ENCODE data around the gene GATA3. TPM values are rescaled to one million over a fixed set of nuclear protein-coding genes. Genes with fewer than 3 reads are reported as not detected.

The GATA3 gene
- total RNA-seq, 1 donor from 2014 or later, result 1.5 TPM

GRCh38 chr10:8051109-8051821 lies 3.2 kb upstream of the GATA3 start:
- no peak for DNase-seq (ENCODE audit: low spot score)

- no peak for DNase-seq (ENCODE audit: low spot score)
These were observed 2.6 kb upstream of the GATA3 start for GRCh38 chr10:8051851-8052257.

GRCh38 chr10:8052341-8052955 lies 2.0 kb upstream of the GATA3 start:
- DNase-seq (ENCODE audit: low spot score), result no peak

GRCh38 chr10:8052956-8053445 lies 1.5 kb upstream of the GATA3 start:
- no peak for DNase-seq (ENCODE audit: low spot score)

GRCh38 chr10:8053446-8054243 lies 843 bp upstream of the GATA3 start:
- peak; percentile 72 for DNase-seq (ENCODE audit: low spot score)

- no peak for DNase-seq (ENCODE audit: low spot score)
These were observed 319 bp upstream of the GATA3 start for GRCh38 chr10:8054244-8054493.

GRCh38 chr10:8055420-8056349 lies 1.2 kb downstream of the GATA3 start:
- DNase-seq (ENCODE audit: low spot score), result no peak

GRCh38 chr10:8056378-8056777 lies 1.9 kb downstream of the GATA3 start:
- no peak for DNase-seq (ENCODE audit: low spot score)

GRCh38 chr10:8056871-8057331 lies 2.4 kb downstream of the GATA3 start:
- DNase-seq (ENCODE audit: low spot score), result no peak

- no peak for DNase-seq (ENCODE audit: low spot score)
These were observed 3.3 kb downstream of the GATA3 start for GRCh38 chr10:8057636-8058273.

GRCh38 chr10:8058274-8059111 lies 4.0 kb downstream of the GATA3 start:
- DNase-seq (ENCODE audit: low spot score), result no peak

- no peak for DNase-seq (ENCODE audit: low spot score)
These were observed 4.9 kb downstream of the GATA3 start for GRCh38 chr10:8059191-8059936.

GRCh38 chr10:8060010-8060703 lies 5.7 kb downstream of the GATA3 start:
- no peak for DNase-seq (ENCODE audit: low spot score)

- no peak for DNase-seq (ENCODE audit: low spot score)
These were observed 6.2 kb downstream of the GATA3 start for GRCh38 chr10:8060704-8061121.

- DNase-seq (ENCODE audit: low spot score), result no peak
These were observed 7.1 kb downstream of the GATA3 start for GRCh38 chr10:8061274-8062211.

GRCh38 chr10:8063128-8063908 lies 8.8 kb downstream of the GATA3 start:
- DNase-seq (ENCODE audit: low spot score), result no peak

GRCh38 chr10:8063935-8064334 lies 9.4 kb downstream of the GATA3 start:
- DNase-seq (ENCODE audit: low spot score), result no peak

Measured in mucosa of gallbladder (tissue), 1 donor.